GM21423 (cell line): Measurements from ENCODE around the gene FRYL.
"Not testable (repeated sequence)": the region's sequence is repeated elsewhere in the genome, so short reads cannot be mapped to it uniquely, and the experiment has no call there.

Source experiments
- ATAC-seq: cut with Tn5 transposase; IDR thresholded peaks from one replicate; pipeline ENCODE4 v1.9.1; 2021; ENCODE audit warnings: mild to moderate bottlenecking, moderate library complexity; ENCODE audit not compliant: unreplicated experiment

Gene FRYL

DNA sequence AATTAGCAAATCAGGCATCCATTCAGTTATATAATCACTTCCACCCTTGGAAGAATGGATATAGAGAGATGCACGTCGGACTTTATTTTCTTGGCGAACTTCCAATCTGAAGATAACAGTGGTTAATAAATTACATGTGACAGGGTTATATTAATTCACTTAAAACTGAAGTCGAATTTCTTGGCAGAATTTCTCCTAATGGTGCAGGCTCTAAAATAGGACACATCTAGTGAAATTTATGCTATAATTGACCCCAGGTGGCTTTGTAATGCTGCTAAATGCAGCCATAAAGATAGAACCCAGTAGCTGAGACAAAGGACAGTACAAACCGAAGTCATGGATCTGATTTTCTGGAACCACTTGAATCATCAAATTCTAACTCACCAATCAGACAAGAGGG, 317.7 kb downstream of the FRYL start:
- ATAC-seq: no peak

DNA sequence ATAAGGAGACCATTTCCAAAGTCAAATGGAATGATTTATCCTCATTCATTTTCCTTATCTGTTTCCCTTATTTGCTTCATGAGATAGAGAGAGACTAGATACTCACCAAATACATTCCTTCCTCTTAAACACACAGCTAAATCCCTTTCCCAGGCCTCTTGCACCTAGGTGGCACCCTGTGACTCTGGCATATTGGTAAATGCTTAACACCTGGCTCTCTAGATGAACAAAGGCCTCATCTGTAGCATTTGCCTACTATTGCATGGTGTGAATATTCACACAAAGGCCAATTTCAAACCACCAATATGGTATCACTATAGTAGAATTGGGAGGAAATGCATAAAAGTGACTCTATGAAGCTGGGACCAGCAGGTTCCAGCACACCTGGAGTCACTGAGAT, 319.1 kb downstream of the FRYL start:
- no peak for ATAC-seq

DNA sequence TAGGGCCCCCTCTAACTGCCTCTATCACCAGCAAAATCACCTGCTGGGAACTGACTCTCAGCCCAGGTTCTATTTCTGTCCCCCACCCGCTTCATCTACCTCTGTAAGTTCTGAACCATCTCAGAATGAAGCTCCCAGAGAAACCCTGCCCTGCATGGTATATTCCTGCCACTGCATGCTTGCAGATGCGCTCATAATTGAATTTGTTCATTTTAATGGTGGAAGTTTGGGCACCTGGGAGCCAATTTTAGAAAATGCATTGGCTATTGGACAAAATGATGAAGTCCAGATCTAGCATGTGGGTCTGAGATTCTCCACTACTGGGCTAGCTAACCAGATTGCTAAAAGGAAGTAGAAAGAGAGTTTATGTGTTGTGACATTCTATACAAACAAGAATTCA, 325.5 kb downstream of the FRYL start:
- no peak for ATAC-seq

DNA sequence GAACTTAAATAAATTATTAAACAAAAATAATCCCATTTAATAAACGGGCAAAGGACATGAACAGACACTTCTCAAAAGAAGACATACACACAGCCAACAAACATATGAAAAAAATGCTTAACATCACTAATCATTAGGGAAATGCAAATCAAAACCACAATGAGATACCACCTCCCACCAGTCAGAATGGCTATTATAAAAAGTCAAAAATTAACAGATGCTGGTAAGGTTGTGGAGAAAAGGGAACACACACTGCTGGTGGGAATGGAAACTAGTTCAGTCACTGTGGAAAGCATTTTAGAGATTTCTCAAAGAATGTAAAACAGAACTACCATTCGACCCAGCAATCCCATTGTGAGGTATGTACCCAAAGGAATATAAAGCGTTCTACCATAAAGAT, 328.4 kb downstream of the FRYL start:
- ATAC-seq: not testable (repeated sequence)

DNA sequence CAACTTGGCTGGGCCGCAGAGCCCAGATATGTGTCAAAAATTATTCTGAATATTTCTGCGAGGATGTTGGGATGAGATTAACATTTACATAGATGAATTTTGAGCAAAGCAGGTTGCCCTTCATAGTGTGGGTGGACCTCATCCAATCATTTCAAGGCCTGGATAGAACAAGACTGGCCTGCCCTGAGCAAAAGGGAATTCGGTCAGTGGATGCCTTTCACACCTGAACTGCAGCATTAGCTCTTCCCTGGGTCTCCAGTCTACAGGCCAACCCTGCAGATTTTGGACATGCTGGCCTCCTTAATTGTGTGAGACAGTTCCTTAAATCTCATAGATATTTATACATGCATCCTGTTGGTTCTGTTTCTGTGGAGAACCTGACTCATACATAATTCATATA, 329.3 kb downstream of the FRYL start:
- no peak for ATAC-seq

DNA sequence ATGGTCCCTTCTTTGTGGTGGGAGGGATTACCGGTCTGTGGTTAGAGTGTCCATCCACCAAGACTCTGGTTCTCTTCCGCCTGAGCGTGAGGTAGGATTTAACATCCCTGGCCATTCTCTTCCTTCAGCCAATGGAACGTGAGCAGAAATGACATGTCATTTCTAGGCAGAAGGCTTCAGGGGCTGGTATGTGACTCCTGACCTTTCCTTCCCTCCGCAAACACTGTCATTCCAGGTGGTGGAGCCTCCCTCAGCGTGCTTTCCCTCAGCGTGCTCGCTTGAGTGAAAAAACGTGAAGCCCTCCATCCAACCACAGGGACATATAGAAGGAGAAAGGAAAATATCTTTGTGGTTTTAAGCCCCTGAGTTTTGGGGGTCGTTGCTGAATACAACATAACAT, 330.9 kb downstream of the FRYL start:
- no peak for ATAC-seq
